H1 (cell line): ENCODE results near the gene OR4C6. TPM values are rescaled to one million over a fixed set of nuclear protein-coding genes. Genes with fewer than 3 reads are reported as not detected.

ENCODE experiments used
- CTCF ChIA-PET: fragments of 300-600 bp; sonication (Branson Sonifier 250); formaldehyde crosslinking; loops from one replicate; lab custom pipeline; 2021; ENCODE audit not compliant: partially characterized antibody; lab: Charles Lee
- POLR2A ChIA-PET: fragments of 300-600 bp; sonication (Branson Sonifier 250); formaldehyde crosslinking; loops from one replicate; lab custom pipeline; 2021; ENCODE audit warnings: inconsistent platforms; ENCODE audit not compliant: partially characterized antibody; lab: Charles Lee
- DNase-seq, 2 experiments: peaks; one replicate each; pipeline versions ENCODE4 v3.0.0 to v3.0.0-alpha.2; 2010 to 2022; ENCODE audit warnings: low spot score in 2 of 2, low read depth in 1 of 2, mixed read lengths in 1 of 2
- FAIRE-seq: peaks from 2 replicates; lab custom pipeline; 2011; peaks lifted over from hg19 to GRCh38; lab: Jason Lieb, UNC
- H2AFZ ChIP-seq: 2 replicates; pipeline ENCODE4 v1.8.1; 2012; ENCODE audit warnings: low read length, inconsistent platforms
- H2AK5ac ChIP-seq: 2 replicates; pipeline ENCODE4 v1.6.1; 2013; ENCODE audit warnings: low read depth, low read length
- H2BK120ac ChIP-seq: replicated peaks from 2 replicates; pipeline ENCODE3; 2013; ENCODE audit warnings: low read depth, low read length, inconsistent platforms
- H2BK12ac ChIP-seq: 2 replicates; pipeline ENCODE4 v1.6.1; 2013; ENCODE audit warnings: low read depth, low read length
- H2BK15ac ChIP-seq: 2 replicates; pipeline ENCODE4 v1.6.1; 2013; ENCODE audit warnings: low read length
- H2BK20ac ChIP-seq: 2 replicates; pipeline ENCODE4 v1.6.1; 2013; ENCODE audit warnings: low read length
- H2BK5ac ChIP-seq: 2 replicates; pipeline ENCODE4 v1.6.1; 2013; ENCODE audit warnings: low read depth, low read length
- H3K14ac ChIP-seq: 2 replicates; pipeline ENCODE4 v1.6.1; 2013; ENCODE audit warnings: inconsistent platforms; ENCODE audit not compliant: insufficient read length
- H3K18ac ChIP-seq: 2 replicates; pipeline ENCODE4 v1.6.1; 2013; ENCODE audit warnings: low read length; ENCODE audit errors: extremely low read depth
- H3K23ac ChIP-seq: 2 replicates; pipeline ENCODE4 v1.6.1; 2013; ENCODE audit warnings: inconsistent platforms; ENCODE audit not compliant: insufficient read length
- H3K23me2 ChIP-seq: 2 replicates; pipeline ENCODE4 v1.6.1; 2013; ENCODE audit warnings: low read depth, low read length
- H3K27ac ChIP-seq: 2 replicates; pipeline ENCODE4 v1.6.1; 2011; ENCODE audit warnings: low read depth, low read length, inconsistent platforms
- H3K27me3 ChIP-seq, 4 experiments: replicated peaks in 1 of 4; 1 replicate in 1 of 4; 2 replicates in 3 of 4; pipeline versions ENCODE4 v1.6.1 to v1.8.1; 2011 to 2013; ENCODE audit warnings: low read length in 3 of 4, mild to moderate bottlenecking in 3 of 4, inconsistent platforms in 2 of 4, mixed read lengths in 2 of 4, moderate library complexity in 1 of 4; ENCODE audit not compliant: control insufficient read depth in 3 of 4, insufficient read depth in 3 of 4; ENCODE audit errors: extremely low read depth in 1 of 4
- H3K36me3 ChIP-seq, 4 experiments: 2 replicates each; pipeline versions ENCODE4 v1.6.1 to v1.8.1; 2011 to 2013; ENCODE audit warnings: mild to moderate bottlenecking in 4 of 4, low read length in 3 of 4, moderate library complexity in 2 of 4, control low read depth in 1 of 4, inconsistent platforms in 1 of 4; ENCODE audit not compliant: insufficient read depth in 4 of 4, control insufficient read depth in 2 of 4
- H3K4ac ChIP-seq: replicated peaks from 2 replicates; pipeline ENCODE3; 2013; ENCODE audit warnings: low read length, low read depth, mixed read lengths, inconsistent platforms; ENCODE audit not compliant: insufficient read length
- H3K4me1 ChIP-seq, 4 experiments: replicated peaks in 1 of 4; 1 replicate in 1 of 4; 2 replicates in 3 of 4; pipeline versions ENCODE4 v1.6.1 to v1.8.1; 2011 to 2013; ENCODE audit warnings: low read length in 3 of 4, inconsistent platforms in 2 of 4, mixed read lengths in 1 of 4; ENCODE audit not compliant: insufficient read depth in 4 of 4, control insufficient read depth in 3 of 4
- H3K4me2 ChIP-seq, 2 experiments: 2 replicates each; pipeline versions ENCODE4 v1.6.1 to v1.8.1; 2011 to 2013; ENCODE audit warnings: low read depth in 2 of 2, low read length in 2 of 2, control low read depth in 1 of 2, inconsistent platforms in 1 of 2, mild to moderate bottlenecking in 1 of 2; ENCODE audit not compliant: insufficient read depth in 1 of 2
- H3K4me3 ChIP-seq, 4 experiments: fragments of 200-600, 300-600 bp in 1 of 4; sonication (generic), shearing (Covaris generic), sonication (Bioruptor Twin) in 1 of 4; 2 replicates each; pipeline versions ENCODE4 v1.5.1 to v1.8.1; 2011 to 2016; ENCODE audit warnings: low read length in 4 of 4, low read depth in 3 of 4, control low read depth in 2 of 4, inconsistent platforms in 2 of 4, mild to moderate bottlenecking in 2 of 4, mixed read lengths in 1 of 4, moderate library complexity in 1 of 4; ENCODE audit not compliant: insufficient read depth in 2 of 4; ENCODE audit errors: extremely low read depth in 1 of 4
- H3K56ac ChIP-seq: replicated peaks from 2 replicates; pipeline ENCODE3; 2013; ENCODE audit warnings: low read depth, mild to moderate bottlenecking, mixed read lengths, low read length, inconsistent platforms; ENCODE audit not compliant: insufficient read length
- H3K79me1 ChIP-seq: 2 replicates; pipeline ENCODE4 v1.6.1; 2013; ENCODE audit warnings: low read depth, low read length, control low read depth
- H3K79me2 ChIP-seq, 2 experiments: 2 replicates each; pipeline versions ENCODE4 v1.6.1 to v1.8.1; 2012 to 2013; ENCODE audit warnings: low read length in 2 of 2, mild to moderate bottlenecking in 2 of 2, inconsistent platforms in 1 of 2; ENCODE audit not compliant: insufficient read depth in 2 of 2, control insufficient read depth in 1 of 2
- H3K9ac ChIP-seq, 4 experiments: replicated peaks in 1 of 4; 1 replicate in 1 of 4; 2 replicates in 3 of 4; pipeline versions ENCODE4 v1.6.1 to v1.8.1; 2011 to 2013; ENCODE audit warnings: low read depth in 3 of 4, low read length in 3 of 4, control low read depth in 2 of 4, mild to moderate bottlenecking in 2 of 4, moderate library complexity in 2 of 4, inconsistent platforms in 1 of 4; ENCODE audit errors: extremely low read depth in 1 of 4
- H3K9me3 ChIP-seq, 2 experiments: 2 replicates each; pipeline versions ENCODE4 v1.6.1 to v1.8.1; 2012 to 2013; ENCODE audit warnings: mild to moderate bottlenecking in 2 of 2, moderate library complexity in 2 of 2, control low read depth in 1 of 2, inconsistent platforms in 1 of 2, low read depth in 1 of 2, low read length in 1 of 2, mixed read lengths in 1 of 2; ENCODE audit not compliant: insufficient read depth in 2 of 2
- H4K20me1 ChIP-seq, 2 experiments: replicated peaks in 1 of 2; 2 replicates each; pipeline versions ENCODE3 to v1.8.1; 2011 to 2013; ENCODE audit warnings: inconsistent platforms in 2 of 2, low read length in 2 of 2, mild to moderate bottlenecking in 1 of 2; ENCODE audit not compliant: insufficient read depth in 2 of 2, control insufficient read depth in 1 of 2
- H4K5ac ChIP-seq: 2 replicates; pipeline ENCODE4 v1.6.1; 2013; ENCODE audit warnings: low read length, low read depth, mixed read lengths, inconsistent platforms; ENCODE audit not compliant: insufficient read length
- H4K8ac ChIP-seq: 2 replicates; pipeline ENCODE4 v1.8.0; 2013; ENCODE audit warnings: mild to moderate bottlenecking, moderate library complexity, low read length, inconsistent platforms; ENCODE audit not compliant: insufficient read depth; ENCODE audit errors: extremely low read depth
- H4K91ac ChIP-seq: replicated peaks from 2 replicates; pipeline ENCODE3; 2013; ENCODE audit warnings: low read length, mixed read lengths, inconsistent platforms; ENCODE audit not compliant: insufficient read length
- CHD2 ChIP-seq: IDR thresholded peaks from 2 replicates; pipeline ENCODE4 v1.6.1; 2012; ENCODE audit warnings: low read length, improper control_type of control experiment
- CREB1 ChIP-seq: IDR thresholded peaks from 2 replicates; pipeline ENCODE4 v1.6.1; 2012; ENCODE audit warnings: inconsistent platforms
- CTBP2 ChIP-seq: IDR thresholded peaks from 2 replicates; pipeline ENCODE4 v1.7.0; 2011; ENCODE audit warnings: borderline replicate concordance, mild to moderate bottlenecking, moderate library complexity, mixed read lengths, low read length; ENCODE audit not compliant: insufficient read depth, insufficient read length
- NANOG ChIP-seq: IDR thresholded peaks from 2 replicates; pipeline ENCODE4 v1.6.1; 2011; ENCODE audit warnings: low read length, low read depth, mild to moderate bottlenecking, inconsistent platforms; ENCODE audit not compliant: insufficient read depth, poor library complexity, severe bottlenecking
- NRF1 ChIP-seq: IDR thresholded peaks from 2 replicates; pipeline ENCODE4 v1.6.1; 2011; ENCODE audit warnings: mild to moderate bottlenecking, low read depth, low read length, improper control_type of control experiment
- PHF8 ChIP-seq: fragments of 200-600 bp; sonication (generic); conservative IDR thresholded peaks from 2 replicates; pipeline ENCODE4 v1.7.1; 2012; ENCODE audit warnings: low read depth, mild to moderate bottlenecking, inconsistent platforms, low read length, moderate library complexity
- POLR2AphosphoS5 ChIP-seq: IDR thresholded peaks from 2 replicates; pipeline ENCODE4 v1.6.1; 2011; ENCODE audit warnings: low read depth, low read length
- RBBP5 ChIP-seq: IDR thresholded peaks from 2 replicates; pipeline ENCODE4 v1.7.1; 2012; ENCODE audit warnings: low read depth, mild to moderate bottlenecking, inconsistent platforms, low read length, moderate library complexity, borderline replicate concordance
- RFX5 ChIP-seq: IDR thresholded peaks from 2 replicates; pipeline ENCODE4 v1.6.1; 2011; ENCODE audit warnings: low read depth, low read length, improper control_type of control experiment, borderline replicate concordance
- ZNF274 ChIP-seq: IDR thresholded peaks from 2 replicates; pipeline ENCODE4 v1.7.0; 2012; ENCODE audit warnings: low read length, borderline replicate concordance; ENCODE audit errors: extremely low read depth
- WGBS, 2 experiments: shearing (Covaris generic) in 1 of 2; methylation state at CpG; one replicate each; pipeline versions ENCODE4 v1.1.6 to v1.1.7; 2013 to 2015; ENCODE audit warnings: low lambda C conversion rate in 2 of 2, mixed read lengths in 2 of 2, inconsistent platforms in 1 of 2, low coverage in 1 of 2, missing lambda C conversion rate in 1 of 2; ENCODE audit not compliant: insufficient replicate concordance in 2 of 2, insufficient coverage in 1 of 2, insufficient read length in 1 of 2; ENCODE audit errors: extremely low coverage in 1 of 2, missing lambda C conversion rate in 1 of 2; 5-methylcytosine and 5-hydroxymethylcytosine counted together
- long read RNA-seq, 2 experiments: library from RNA in 1 of 2; library from capped mRNA in 1 of 2; stranded (forward); transcript quantifications; one replicate each; pipeline ENCODE4 v2.0.0, GENCODE V29; 2021; ENCODE audit warnings: inconsistent platforms in 1 of 2
- polyA minus RNA-seq, 3 experiments: library from RNA; depleted of rRNA, polyadenylated mRNA; stranded (reverse); fragments of >200 nt; gene quantifications; 1 replicate in 2 of 3; 2 replicates in 1 of 3; pipeline ENCODE4 v1.2.3, GENCODE V29; 2011
- polyA plus RNA-seq, 7 experiments: library from polyadenylated mRNA; depleted of rRNA in 3 of 7; stranded (reverse) in 5 of 7; unstranded in 2 of 7; fragments of >200 nt in 5 of 7; fragments of 200-250 nt in 2 of 7; gene quantifications; 1 replicate in 5 of 7; 2 replicates in 1 of 7; 4 replicates in 1 of 7; pipeline versions ENCODE4 v1.2.1 to v1.2.3, GENCODE V29; 2011 to 2013; ENCODE audit warnings: missing spikeins in 2 of 7, mixed read lengths in 2 of 7
- total RNA-seq: library from RNA; stranded (reverse); fragmentation: NEBNext Ultra II Directional; extraction: Animal tissue kit (Norgen Biotek cat#: 25700); gene quantifications from 2 replicates; pipeline ENCODE4 v1.2.1, GENCODE V29; 2021
- TF ChIP-seq, protein P1 (sequence below): IDR thresholded peaks from 2 replicates; pipeline ENCODE4 v1.6.1; 2012; ENCODE audit warnings: low read length, inconsistent platforms

Gene OR4C6
- total RNA-seq (not detected in 2 replicates), polyA plus RNA-seq (2011; rRNA removed) (not detected in 2 replicates), polyA minus RNA-seq (2011; rRNA and poly(A)+ RNA removed) (not detected in 2 replicates)
- not detected for polyA plus RNA-seq (2011; cell fraction: cytosol; rRNA removed)
- not detected for polyA plus RNA-seq (2011; cell fraction: nucleus; rRNA removed)
- not detected in 4 replicates for polyA plus RNA-seq (2012, experiment 1 of 2)
- not detected for polyA plus RNA-seq (2012, experiment 2 of 2)
- polyA plus RNA-seq (2013, experiment 1 of 2), result not detected
- not detected for polyA plus RNA-seq (2013, experiment 2 of 2)
- polyA minus RNA-seq (2011; cell fraction: cytosol; rRNA and poly(A)+ RNA removed), result not detected
- not detected for polyA minus RNA-seq (2011; cell fraction: nucleus; rRNA and poly(A)+ RNA removed)
- long read RNA-seq, experiment 1, result 0 reads
- long read RNA-seq, experiment 2, result 0 reads

DNA sequence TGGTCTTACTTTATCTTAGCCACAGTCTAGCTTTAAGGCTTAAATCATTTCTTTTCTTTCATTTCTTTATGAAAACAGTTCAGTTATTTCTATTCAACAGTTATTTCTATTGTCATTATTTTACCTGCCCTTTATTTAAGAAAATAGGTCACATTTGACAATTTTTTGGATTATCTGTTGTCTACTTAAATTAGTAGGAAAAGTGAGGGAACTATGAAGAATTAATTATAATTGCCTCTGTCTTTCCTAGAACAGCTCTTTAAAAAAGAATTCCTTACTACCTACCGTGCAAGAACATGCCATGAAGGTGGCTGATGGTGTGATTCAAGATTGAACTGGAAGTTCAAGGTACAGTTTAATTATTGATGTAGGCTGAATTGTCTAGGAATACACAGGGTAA is at the start of gene OR4C6:
TSS of gene OR4C6 (plus strand) at position 301 of the 400 bp plus-strand sequence. CDS start 2,966 bp downstream, outside the sequence.
- Histone ChIP-seq H2AK5ac (no peak within 1 kb of the TSS), H4K5ac (no peak within 1 kb of the TSS), H3K4me1 (no peaks in the 10 kb centered on the region), H4K91ac (no peak within 1 kb of the TSS), H3K9ac (no peak within 1 kb of the TSS), H2AFZ (no peak within 1 kb of the TSS), H3K4me2 (no peak within 1 kb of the TSS), H3K27me3 (no peaks in the 10 kb centered on the region), H2BK15ac (no peak within 1 kb of the TSS), H4K20me1 (no peaks in the 10 kb centered on the region), H4K8ac (no peak within 1 kb of the TSS), H2BK120ac (no peak within 1 kb of the TSS), H3K4ac (no peak within 1 kb of the TSS), H3K23ac (no peak within 1 kb of the TSS), H3K4me3 (no peak within 1 kb of the TSS), H3K9me3 (peaks cover 36 to 37% of the 10 kb centered on the region in 2 experiments), H3K27ac (no peak within 1 kb of the TSS), H3K56ac (no peak within 1 kb of the TSS), H2BK20ac (no peak within 1 kb of the TSS), H3K14ac (no peak within 1 kb of the TSS), H2BK12ac (no peak within 1 kb of the TSS), H2BK5ac (no peak within 1 kb of the TSS), H3K79me1 (no peaks in the 10 kb centered on the region), H3K18ac (no peak within 1 kb of the TSS), H3K79me2 (no peaks in the 10 kb centered on the region), H3K23me2 (no peaks in the 10 kb centered on the region), H3K36me3 (no peaks in the 10 kb centered on the region)
- FAIRE-seq, result no peak
- DNase-seq, result no peak
- 78% methylated on average over 1 of the region's 1 CpG; no CpG with 5 or more reads in 1 of the 2 experiments for WGBS, 2 experiments
- POLR2A ChIA-PET, result no interaction called here
- no peak for TF ChIP-seq NANOG
- TF ChIP-seq RFX5, result no peak
- TF ChIP-seq CTBP2, result no peak
- TF ChIP-seq, protein P1, sequence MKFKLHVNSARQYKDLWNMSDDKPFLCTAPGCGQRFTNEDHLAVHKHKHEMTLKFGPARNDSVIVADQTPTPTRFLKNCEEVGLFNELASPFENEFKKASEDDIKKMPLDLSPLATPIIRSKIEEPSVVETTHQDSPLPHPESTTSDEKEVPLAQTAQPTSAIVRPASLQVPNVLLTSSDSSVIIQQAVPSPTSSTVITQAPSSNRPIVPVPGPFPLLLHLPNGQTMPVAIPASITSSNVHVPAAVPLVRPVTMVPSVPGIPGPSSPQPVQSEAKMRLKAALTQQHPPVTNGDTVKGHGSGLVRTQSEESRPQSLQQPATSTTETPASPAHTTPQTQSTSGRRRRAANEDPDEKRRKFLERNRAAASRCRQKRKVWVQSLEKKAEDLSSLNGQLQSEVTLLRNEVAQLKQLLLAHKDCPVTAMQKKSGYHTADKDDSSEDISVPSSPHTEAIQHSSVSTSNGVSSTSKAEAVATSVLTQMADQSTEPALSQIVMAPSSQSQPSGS, result no peak
- no peak for TF ChIP-seq CREB1
- no peak for TF ChIP-seq PHF8
- TF ChIP-seq RBBP5, result no peak
- no peak for TF ChIP-seq NRF1
- no peak for TF ChIP-seq POLR2AphosphoS5
- TF ChIP-seq CHD2, result no peak
- no peak for TF ChIP-seq ZNF274
- CTCF ChIA-PET, result no interaction called here
